ENCODE data around the gene ENO3. TPM values are rescaled to one million over a fixed set of nuclear protein-coding genes. Genes with fewer than 3 reads are reported as not detected.

The ENO3 gene
- total RNA-seq, 1 donor from 2014 or later = 549 TPM

- DNase-seq (ENCODE audit: missing footprints) (no peak), ATAC-seq (no peak)
- intact Hi-C loops (cut with DNase I) = loop anchor here (5.0 kb wide), 1 partner anchor 40 kb away; the partner anchor contains the start of gene CAMTA2
Observed at GRCh38 chr17:4947010-4947410, 3.9 kb upstream of the ENO3 start.

- ATAC-seq (peak; percentile 32), DNase-seq (ENCODE audit: missing footprints) (peak; percentile 88)
- intact Hi-C loops (cut with DNase I) = loop anchor here (1.0 to 5.0 kb wide), 3 partner anchors 7 to 40 kb away; partner anchors contain the start of genes CAMTA2, RNF167, SLC25A11 and SPAG7
Observed at GRCh38 chr17:4947411-4948165, 3.3 kb upstream of the ENO3 start.

GRCh38 chr17:4948166-4948930, 2.6 kb upstream of the ENO3 start, which contains the start of gene PFN1:
Gene PFN1 (minus strand): TSS chr17:4948530. CDS start chr17:4948394, 136 bp downstream.
- DNase-seq (ENCODE audit: missing footprints) (peak; percentile 94), ATAC-seq (peak; percentile 81)
- intact Hi-C loops (cut with DNase I) = loop anchor here (1.0 to 5.0 kb wide), 3 partner anchors 8 to 39 kb away; partner anchors contain the start of genes CAMTA2, RNF167, SLC25A11 and SPAG7

GRCh38 chr17:4948931-4949320, 2.0 kb upstream of the ENO3 start:
- ATAC-seq = peak; percentile 86
- intact Hi-C loops (cut with DNase I) = loop anchor here (1.0 to 5.0 kb wide), 3 partner anchors 9 to 38 kb away; partner anchors contain the start of genes CAMTA2, RNF167, SLC25A11 and SPAG7
- peak; percentile 92 for DNase-seq (ENCODE audit: missing footprints)

- intact Hi-C loops (cut with DNase I) = loop anchor here (5.0 kb wide), 1 partner anchor 38 kb away; the partner anchor contains the start of gene CAMTA2
- DNase-seq (ENCODE audit: missing footprints) (peak; percentile 88), ATAC-seq (peak; percentile 35)
Observed at GRCh38 chr17:4949321-4950074, 1.4 kb upstream of the ENO3 start.

GRCh38 chr17:4950075-4950745, 709 bp upstream of the ENO3 start:
- ATAC-seq (no peak), DNase-seq (ENCODE audit: missing footprints) (peak; percentile 87)
- intact Hi-C loops (cut with DNase I) = no loop called here

GRCh38 chr17:4951486-4951885, 567 bp downstream of the ENO3 start:
- no peak for ATAC-seq
- DNase-seq (ENCODE audit: missing footprints) = no peak
- intact Hi-C loops (cut with DNase I) = no loop called here

GRCh38 chr17:4953451-4953961, 2.6 kb downstream of the ENO3 start:
- intact Hi-C loops (cut with DNase I) = no loop called here

GRCh38 chr17:4955091-4955490, 4.2 kb downstream of the ENO3 start:
- intact Hi-C loops (cut with DNase I) = no loop called here
- no peak for DNase-seq (ENCODE audit: missing footprints)
- ATAC-seq = no peak

More at GRCh38 chr17:4953451-4953961, 2.6 kb downstream of the ENO3 start:
- DNase-seq (ENCODE audit: missing footprints) = no peak
- no peak for ATAC-seq

- intact Hi-C loops (cut with DNase I) = no loop called here
- DNase-seq (ENCODE audit: missing footprints) (no peak), ATAC-seq (no peak)
Observed at GRCh38 chr17:4956493-4957061, 5.7 kb downstream of the ENO3 start.

GRCh38 chr17:4958102-4958501, 7.2 kb downstream of the ENO3 start:
- ATAC-seq = no peak
- intact Hi-C loops (cut with DNase I) = no loop called here

GRCh38 chr17:4959261-4959965, 8.5 kb downstream of the ENO3 start:
- DNase-seq (ENCODE audit: missing footprints) = no peak
- no peak for ATAC-seq

More at GRCh38 chr17:4958102-4958501, 7.2 kb downstream of the ENO3 start:
- DNase-seq (ENCODE audit: missing footprints) = no peak

GRCh38 chr17:4960279-4960922, 9.5 kb downstream of the ENO3 start:
- no peak for DNase-seq (ENCODE audit: missing footprints)
- ATAC-seq = no peak
- intact Hi-C loops (cut with DNase I) = no loop called here

More at GRCh38 chr17:4959261-4959965, 8.5 kb downstream of the ENO3 start:
- intact Hi-C loops (cut with DNase I) = no loop called here

- DNase-seq (ENCODE audit: missing footprints) (no peak), ATAC-seq (no peak)
- intact Hi-C loops (cut with DNase I) = loop anchor here (5.0 kb wide), 1 partner anchor 58 kb away; no protein-coding TSS in a partner anchor
Observed at GRCh38 chr17:4965311-4965986, 14.5 kb downstream of the ENO3 start.

GRCh38 chr17:4966844-4967538, 16.1 kb downstream of the ENO3 start:
- ATAC-seq = peak; percentile 92
- peak; percentile 99 for DNase-seq (ENCODE audit: missing footprints)
- intact Hi-C loops (cut with DNase I) = loop anchor here (1.0 to 5.0 kb wide), 3 partner anchors 19 to 60 kb away; partner anchors contain the start of genes PFN1, RNF167 and SLC25A11

All from Right ventricle myocardium inferior (tissue), 1 donor.